ENCODE data around the gene C9orf50. TPM values are rescaled to one million over a fixed set of nuclear protein-coding genes. Genes with fewer than 3 reads are reported as not detected.

Gene C9orf50
- total RNA-seq, 1 experiment from 2014 or later: not detected

- Histone ChIP-seq H3K36me3 (ENCODE audit: control insufficient read depth, insufficient read depth, low read length) (no peaks in the 10 kb centered on the region), H3K9me3 (no peaks in the 10 kb centered on the region), H3K4me3 (ENCODE audit: low read depth, low read length) (no peak overlapping the region), H3K27me3 (replicated peaks; ENCODE audit: control insufficient read depth, insufficient read depth, low read length) (no peaks in the 10 kb centered on the region), H3K4me1 (peaks cover 22% of the 10 kb centered on the region)
- TF ChIP-seq CTCF (IDR thresholded peaks at IDR 0.05; ENCODE audit: insufficient read depth in 1 of 2, low read depth in 1 of 2, low read length in 1 of 2, severe bottlenecking in 1 of 2, unreplicated experiment in 1 of 2): no peak
- Mint-ChIP-seq H3K36me3 (ENCODE audit: insufficient read depth, unreplicated experiment) (peaks cover 12% of the 10 kb centered on the region), H3K27me3 (ENCODE audit: insufficient read depth, unreplicated experiment) (no peaks in the 10 kb centered on the region), H3K4me1 (ENCODE audit: low read depth, unreplicated experiment) (peaks cover 27% of the 10 kb centered on the region), H3K9me3 (ENCODE audit: unreplicated experiment) (no peaks in the 10 kb centered on the region), H3K27ac (ENCODE audit: unreplicated experiment) (no peak overlapping the region), H3K4me3 (ENCODE audit: unreplicated experiment) (no peak overlapping the region)
- POLR2A ChIA-PET: no interaction called here
- no TSS peak for BruUV-seq (replicated peaks)
- DNase-seq: no peak
- intact Hi-C loops (cut with micrococcal nuclease; ENCODE audit: unreplicated experiment): no loop called here
- CTCF ChIA-PET: no interaction called here
Measured at GRCh38 chr9:129562917-129563316, 58.0 kb downstream of the C9orf50 start.

GRCh38 chr9:129562514-129562913 lies 58.4 kb downstream of the C9orf50 start:
- DNase-seq: no peak
- Histone ChIP-seq H3K4me3 (ENCODE audit: low read depth, low read length) (no peak overlapping the region), H3K27me3 (replicated peaks; ENCODE audit: control insufficient read depth, insufficient read depth, low read length) (no peaks in the 10 kb centered on the region), H3K4me1 (peaks cover 24% of the 10 kb centered on the region), H3K36me3 (ENCODE audit: control insufficient read depth, insufficient read depth, low read length) (no peaks in the 10 kb centered on the region), H3K9me3 (no peaks in the 10 kb centered on the region)
- H3K36me3 Mint-ChIP-seq (ENCODE audit: insufficient read depth, unreplicated experiment): peaks cover 12% of the 10 kb centered on the region
- no peak overlapping the region for H3K27ac Mint-ChIP-seq (ENCODE audit: unreplicated experiment)
- TF ChIP-seq CTCF (IDR thresholded peaks at IDR 0.05; ENCODE audit: insufficient read depth in 1 of 2, low read depth in 1 of 2, low read length in 1 of 2, severe bottlenecking in 1 of 2, unreplicated experiment in 1 of 2): no peak
- intact Hi-C loops (cut with micrococcal nuclease; ENCODE audit: unreplicated experiment): no loop called here
- no TSS peak for BruUV-seq (replicated peaks)
- ChIA-PET POLR2A (no interaction called here), CTCF (no interaction called here)
- H3K4me1 Mint-ChIP-seq (ENCODE audit: low read depth, unreplicated experiment): peaks cover 29% of the 10 kb centered on the region
- H3K27me3 Mint-ChIP-seq (ENCODE audit: insufficient read depth, unreplicated experiment): no peaks in the 10 kb centered on the region
- no peaks in the 10 kb centered on the region for H3K9me3 Mint-ChIP-seq (ENCODE audit: unreplicated experiment)
- H3K4me3 Mint-ChIP-seq (ENCODE audit: unreplicated experiment): no peak overlapping the region

Other genes with a start within 250 kb of the C9orf50 start
- 44.1 and 51.6 TPM in 2 replicates for gene NTMT1, start 5.1 kb upstream of the C9orf50 start, total RNA-seq (2022)
- gene ASB6, start 21.1 kb upstream of the C9orf50 start, total RNA-seq (2022): 17.4 and 18.1 TPM in 2 replicates
- not detected in 2 replicates for gene PRRX2, start 44.5 kb upstream of the C9orf50 start, total RNA-seq (2022)
- gene PTGES, start 131.9 kb upstream of the C9orf50 start, total RNA-seq (2022): 4.0 and 5.6 TPM in 2 replicates
- gene TOR1B, start 182.1 kb upstream of the C9orf50 start, total RNA-seq (2022): 22.8 and 28.0 TPM in 2 replicates
- 31.8 and 32.2 TPM in 2 replicates for gene TOR1A, start 203.0 kb upstream of the C9orf50 start, total RNA-seq (2022)
- 38.3 and 44.1 TPM in 2 replicates for gene C9orf78, start 214.2 kb upstream of the C9orf50 start, total RNA-seq (2022)
- 13.9 and 16.5 TPM in 2 replicates for gene USP20, start 214.4 kb upstream of the C9orf50 start, total RNA-seq (2022)